Osteocyte (in vitro differentiated cells): Measurements from ENCODE around the gene ARHGEF26. TPM values are rescaled to one million over a fixed set of nuclear protein-coding genes. Genes with fewer than 3 reads are reported as not detected.

Source experiments
- DNase-seq: peaks from one replicate; pipeline ENCODE4 v3.0.0; 2021; ENCODE audit warnings: mixed read lengths; ENCODE audit not compliant: unreplicated experiment; ENCODE audit errors: extremely low spot score
- H3K27ac Mint-ChIP-seq: one replicate; pipeline ENCODE4 v1.8.0; 2021; ENCODE audit warnings: mild to moderate bottlenecking, mixed read lengths; ENCODE audit not compliant: unreplicated experiment
- H3K27me3 Mint-ChIP-seq: one replicate; pipeline ENCODE4 v1.8.0; 2021; ENCODE audit warnings: mixed read lengths; ENCODE audit not compliant: unreplicated experiment
- H3K36me3 Mint-ChIP-seq: one replicate; pipeline ENCODE4 v1.8.0; 2021; ENCODE audit warnings: mixed read lengths; ENCODE audit not compliant: unreplicated experiment
- H3K4me1 Mint-ChIP-seq: one replicate; pipeline ENCODE4 v1.8.0; 2021; ENCODE audit warnings: mixed read lengths; ENCODE audit not compliant: unreplicated experiment
- H3K4me3 Mint-ChIP-seq: one replicate; pipeline ENCODE4 v1.8.0; 2021; ENCODE audit warnings: mild to moderate bottlenecking, moderate library complexity, mixed read lengths; ENCODE audit not compliant: unreplicated experiment
- H3K9me3 Mint-ChIP-seq: one replicate; pipeline ENCODE4 v1.8.0; 2021; ENCODE audit warnings: mixed read lengths; ENCODE audit not compliant: unreplicated experiment
- total RNA-seq: library from RNA; stranded (reverse); gene quantifications from 2 replicates; pipeline ENCODE4 v1.2.1, GENCODE V29; 2021
- TF ChIP-seq, protein P1 (sequence below): fragments of 200-600 bp; sonication (generic); IDR thresholded peaks from 2 replicates; pipeline ENCODE4 v1.5.0; 2021; ENCODE audit warnings: antibody characterized with exemption, mild to moderate bottlenecking, moderate library complexity

ARHGEF26 gene
- total RNA-seq, 1 donor from 2014 or later, result 5.4 TPM

GRCh38 chr3:154214306-154214705 lies 93.1 kb downstream of the ARHGEF26 start:
- TF ChIP-seq, protein P1, sequence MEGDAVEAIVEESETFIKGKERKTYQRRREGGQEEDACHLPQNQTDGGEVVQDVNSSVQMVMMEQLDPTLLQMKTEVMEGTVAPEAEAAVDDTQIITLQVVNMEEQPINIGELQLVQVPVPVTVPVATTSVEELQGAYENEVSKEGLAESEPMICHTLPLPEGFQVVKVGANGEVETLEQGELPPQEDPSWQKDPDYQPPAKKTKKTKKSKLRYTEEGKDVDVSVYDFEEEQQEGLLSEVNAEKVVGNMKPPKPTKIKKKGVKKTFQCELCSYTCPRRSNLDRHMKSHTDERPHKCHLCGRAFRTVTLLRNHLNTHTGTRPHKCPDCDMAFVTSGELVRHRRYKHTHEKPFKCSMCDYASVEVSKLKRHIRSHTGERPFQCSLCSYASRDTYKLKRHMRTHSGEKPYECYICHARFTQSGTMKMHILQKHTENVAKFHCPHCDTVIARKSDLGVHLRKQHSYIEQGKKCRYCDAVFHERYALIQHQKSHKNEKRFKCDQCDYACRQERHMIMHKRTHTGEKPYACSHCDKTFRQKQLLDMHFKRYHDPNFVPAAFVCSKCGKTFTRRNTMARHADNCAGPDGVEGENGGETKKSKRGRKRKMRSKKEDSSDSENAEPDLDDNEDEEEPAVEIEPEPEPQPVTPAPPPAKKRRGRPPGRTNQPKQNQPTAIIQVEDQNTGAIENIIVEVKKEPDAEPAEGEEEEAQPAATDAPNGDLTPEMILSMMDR, result no peak
- no peak overlapping the region for H3K27ac Mint-ChIP-seq
- peaks cover 2% of the 10 kb centered on the region for H3K4me1 Mint-ChIP-seq
- no peak for DNase-seq
- no peaks in the 10 kb centered on the region for H3K27me3 Mint-ChIP-seq
- no peak overlapping the region for H3K4me3 Mint-ChIP-seq
- no peaks in the 10 kb centered on the region for H3K9me3 Mint-ChIP-seq
- H3K36me3 Mint-ChIP-seq, result peaks cover 3% of the 10 kb centered on the region

GRCh38 chr3:154217671-154218070 lies 96.5 kb downstream of the ARHGEF26 start:
- H3K4me3 Mint-ChIP-seq, result no peak overlapping the region
- peaks cover 3% of the 10 kb centered on the region for H3K36me3 Mint-ChIP-seq
- H3K9me3 Mint-ChIP-seq, result no peaks in the 10 kb centered on the region
- H3K27me3 Mint-ChIP-seq, result no peaks in the 10 kb centered on the region
- DNase-seq, result no peak
- peaks cover 2% of the 10 kb centered on the region for H3K4me1 Mint-ChIP-seq
- TF ChIP-seq, protein P1, result no peak
- no peak overlapping the region for H3K27ac Mint-ChIP-seq

DNA sequence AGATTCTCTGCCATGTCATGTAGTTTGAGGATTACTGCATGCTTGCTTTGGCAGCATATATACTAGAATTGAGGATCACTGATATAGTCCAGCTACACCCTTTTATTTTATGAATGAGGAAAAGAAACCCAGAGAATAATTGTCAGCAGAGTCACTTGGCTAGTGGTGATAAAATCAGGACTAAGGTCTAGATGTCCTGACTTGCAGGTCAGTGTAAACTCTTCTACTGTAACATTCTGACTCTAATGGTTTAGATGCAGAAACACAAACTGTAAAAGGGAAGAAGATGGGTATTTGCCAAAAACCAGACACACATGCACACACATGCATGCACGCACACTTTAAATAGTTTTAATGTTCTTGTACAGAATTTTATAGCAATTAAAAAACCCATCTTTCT lies 97.5 kb downstream of the ARHGEF26 start:
- peaks cover 2% of the 10 kb centered on the region for H3K4me1 Mint-ChIP-seq
- no peaks in the 10 kb centered on the region for H3K9me3 Mint-ChIP-seq
- peaks cover 3% of the 10 kb centered on the region for H3K36me3 Mint-ChIP-seq
- H3K4me3 Mint-ChIP-seq, result no peak overlapping the region
- H3K27me3 Mint-ChIP-seq, result no peaks in the 10 kb centered on the region
- TF ChIP-seq, protein P1, result no peak
- H3K27ac Mint-ChIP-seq, result no peak overlapping the region
- no peak for DNase-seq

GRCh38 chr3:154220462-154220861 lies 99.3 kb downstream of the ARHGEF26 start:
- Mint-ChIP-seq H3K36me3 (peaks cover 3% of the 10 kb centered on the region), H3K4me1 (peaks cover 4% of the 10 kb centered on the region), H3K27ac (no peak overlapping the region), H3K9me3 (no peaks in the 10 kb centered on the region), H3K4me3 (no peak overlapping the region), H3K27me3 (no peaks in the 10 kb centered on the region)
- no peak for DNase-seq
- TF ChIP-seq, protein P1, result no peak

DNA sequence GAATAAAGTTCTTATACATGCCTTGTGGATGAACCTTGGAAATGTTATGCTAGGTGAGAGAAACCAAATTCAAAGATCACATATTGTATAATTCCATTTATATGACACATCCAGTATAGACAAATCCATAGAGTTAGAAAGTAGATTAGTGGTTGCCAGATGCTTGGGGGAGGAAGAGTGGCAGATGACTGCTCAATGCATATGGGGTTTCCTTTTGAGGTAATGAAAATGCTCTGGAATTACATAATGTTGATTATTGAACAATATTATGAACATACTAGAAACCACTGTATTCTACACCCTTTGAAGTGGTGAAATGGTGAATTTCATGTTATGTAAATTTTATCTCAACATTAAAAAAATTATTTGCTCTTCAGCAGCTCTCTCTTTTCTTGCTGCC lies 102.3 kb downstream of the ARHGEF26 start:
- Mint-ChIP-seq H3K9me3 (no peaks in the 10 kb centered on the region), H3K27me3 (no peaks in the 10 kb centered on the region), H3K4me1 (peaks cover 19% of the 10 kb centered on the region), H3K36me3 (no peaks in the 10 kb centered on the region), H3K27ac (no peak overlapping the region), H3K4me3 (no peak overlapping the region)
- TF ChIP-seq, protein P1, result no peak
- DNase-seq, result no peak
